HCT116 (cell line): ENCODE results near the gene ZFR2.

ENCODE experiments used
- POLR2A ChIP-seq: IDR thresholded peaks from 2 replicates; pipeline ENCODE4 v1.7.0; 2011; ENCODE audit warnings: borderline replicate concordance; ENCODE audit not compliant: insufficient read depth, insufficient read length; ENCODE audit errors: extremely low read depth
- POLR2AphosphoS5 ChIP-seq: IDR thresholded peaks from 2 replicates; pipeline ENCODE4 v1.6.1; 2011; ENCODE audit warnings: mild to moderate bottlenecking, low read depth, low read length, moderate library complexity
- RAD21 ChIP-seq: IDR thresholded peaks from 2 replicates; pipeline ENCODE4 v1.6.1; 2012; ENCODE audit warnings: low read depth, mild to moderate bottlenecking
- SP1 ChIP-seq: IDR thresholded peaks from 2 replicates; pipeline ENCODE4 v1.6.1; 2012; ENCODE audit warnings: low read depth
- TCF7L2 ChIP-seq: IDR thresholded peaks from 2 replicates; pipeline ENCODE4 v1.7.0; 2011; ENCODE audit warnings: borderline replicate concordance, inconsistent platforms; ENCODE audit not compliant: insufficient read depth, insufficient read length; ENCODE audit errors: extremely low read depth
- TF ChIP-seq, protein P1 (sequence below), 3 experiments: fragments of 200-600 bp in 1 of 3; sonication (generic) in 1 of 3; IDR thresholded peaks in 2 of 3; conservative IDR thresholded peaks in 1 of 3; 2 replicates each; pipeline ENCODE4 v1.5.1; 2012 to 2017; ENCODE audit warnings: low read depth in 2 of 3, low read length in 2 of 3, antibody characterized with exemption in 1 of 3, borderline replicate concordance in 1 of 3, control low read depth in 1 of 3, mild to moderate bottlenecking in 1 of 3, mixed read lengths in 1 of 3, mixed run types in 1 of 3, moderate library complexity in 1 of 3; ENCODE audit not compliant: insufficient read depth in 1 of 3
- TF ChIP-seq, protein P2 (sequence below): IDR thresholded peaks from 2 replicates; pipeline ENCODE4 v1.6.1; 2012

DNA sequence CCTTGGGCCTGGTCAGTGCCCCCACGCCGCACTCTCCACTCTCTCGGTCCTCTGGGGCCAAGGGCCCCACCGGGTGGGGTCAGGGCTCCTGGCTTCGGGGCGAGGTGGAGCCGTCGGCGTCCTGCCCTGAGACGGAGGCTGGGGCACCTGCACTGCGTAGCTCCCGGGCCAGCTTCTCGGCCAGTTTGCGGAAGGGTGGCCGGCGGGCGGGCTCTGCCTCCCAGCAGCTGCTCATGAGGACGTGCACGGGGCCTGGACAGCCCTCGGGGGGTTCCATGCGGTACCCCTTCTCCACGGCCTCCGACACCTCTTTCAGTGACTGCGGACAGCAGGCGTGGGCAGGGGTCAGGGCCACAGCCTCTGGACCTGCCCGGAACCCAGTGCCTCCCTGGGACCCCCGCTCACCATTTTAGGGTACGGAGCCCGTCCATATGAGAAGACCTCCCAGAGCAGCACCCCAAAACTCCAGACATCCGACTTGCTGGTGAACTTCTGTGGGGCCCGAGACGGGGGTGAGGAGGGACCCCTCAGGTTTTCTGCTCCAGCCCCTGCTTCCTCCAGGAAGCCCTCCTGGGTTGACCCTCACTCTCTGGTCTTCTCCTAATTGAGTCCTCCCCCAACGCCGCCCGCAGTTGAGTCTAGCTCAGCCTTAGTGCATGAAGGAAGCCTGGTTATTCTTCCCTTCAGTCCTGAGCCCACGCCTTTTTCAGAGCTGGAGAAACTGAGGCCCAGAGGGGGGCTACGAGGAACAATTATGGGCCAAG, 90.6 kb downstream of the ZFR2 start:
- TF ChIP-seq SP1, result no peak
- TF ChIP-seq, protein P1, sequence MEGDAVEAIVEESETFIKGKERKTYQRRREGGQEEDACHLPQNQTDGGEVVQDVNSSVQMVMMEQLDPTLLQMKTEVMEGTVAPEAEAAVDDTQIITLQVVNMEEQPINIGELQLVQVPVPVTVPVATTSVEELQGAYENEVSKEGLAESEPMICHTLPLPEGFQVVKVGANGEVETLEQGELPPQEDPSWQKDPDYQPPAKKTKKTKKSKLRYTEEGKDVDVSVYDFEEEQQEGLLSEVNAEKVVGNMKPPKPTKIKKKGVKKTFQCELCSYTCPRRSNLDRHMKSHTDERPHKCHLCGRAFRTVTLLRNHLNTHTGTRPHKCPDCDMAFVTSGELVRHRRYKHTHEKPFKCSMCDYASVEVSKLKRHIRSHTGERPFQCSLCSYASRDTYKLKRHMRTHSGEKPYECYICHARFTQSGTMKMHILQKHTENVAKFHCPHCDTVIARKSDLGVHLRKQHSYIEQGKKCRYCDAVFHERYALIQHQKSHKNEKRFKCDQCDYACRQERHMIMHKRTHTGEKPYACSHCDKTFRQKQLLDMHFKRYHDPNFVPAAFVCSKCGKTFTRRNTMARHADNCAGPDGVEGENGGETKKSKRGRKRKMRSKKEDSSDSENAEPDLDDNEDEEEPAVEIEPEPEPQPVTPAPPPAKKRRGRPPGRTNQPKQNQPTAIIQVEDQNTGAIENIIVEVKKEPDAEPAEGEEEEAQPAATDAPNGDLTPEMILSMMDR (IDR thresholded peaks at IDR 0.05 in 2 of 3, conservative IDR thresholded peaks at IDR 0.05 in 1 of 3; ENCODE audit: borderline replicate concordance in 1 of 3, insufficient read depth in 1 of 3, low read depth in 2 of 3, low read length in 2 of 3), result no peak
- TF ChIP-seq POLR2A, result no peak
- no peak for TF ChIP-seq POLR2AphosphoS5
- TF ChIP-seq, protein P2, sequence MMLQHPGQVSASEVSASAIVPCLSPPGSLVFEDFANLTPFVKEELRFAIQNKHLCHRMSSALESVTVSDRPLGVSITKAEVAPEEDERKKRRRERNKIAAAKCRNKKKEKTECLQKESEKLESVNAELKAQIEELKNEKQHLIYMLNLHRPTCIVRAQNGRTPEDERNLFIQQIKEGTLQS, result no peak
- no peak for TF ChIP-seq TCF7L2
- TF ChIP-seq RAD21, result no peak
